ENCODE measurements around the gene TFPI. TPM values are rescaled to one million over a fixed set of nuclear protein-coding genes. Genes with fewer than 3 reads are reported as not detected.

TFPI gene
- polyA plus RNA-seq, 3 donors, result 39.9 to 43.3 (median 41.3) TPM

DNA sequence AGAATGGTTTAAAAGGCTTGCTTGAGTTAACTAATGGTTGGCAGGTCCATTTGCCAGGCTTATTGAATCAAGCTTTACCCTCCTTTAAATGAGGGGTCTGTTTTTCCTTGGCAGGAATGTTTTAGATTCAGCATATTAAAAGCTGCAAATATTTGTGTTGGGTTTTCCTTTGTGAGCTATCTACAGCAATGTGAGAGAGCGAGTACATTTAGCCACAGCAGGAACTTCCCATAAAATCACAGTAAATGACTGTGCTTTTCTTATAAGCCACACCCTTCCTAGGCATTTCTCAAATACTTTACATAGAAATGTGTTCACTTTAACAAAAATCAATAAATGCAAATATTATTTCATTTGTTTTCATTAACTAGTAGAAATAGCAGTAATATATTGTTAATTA, 130.1 kb downstream of the TFPI start:
- DNase-seq (ENCODE audit: low read depth in 3 of 3, low spot score in 2 of 3), result no peak

DNA sequence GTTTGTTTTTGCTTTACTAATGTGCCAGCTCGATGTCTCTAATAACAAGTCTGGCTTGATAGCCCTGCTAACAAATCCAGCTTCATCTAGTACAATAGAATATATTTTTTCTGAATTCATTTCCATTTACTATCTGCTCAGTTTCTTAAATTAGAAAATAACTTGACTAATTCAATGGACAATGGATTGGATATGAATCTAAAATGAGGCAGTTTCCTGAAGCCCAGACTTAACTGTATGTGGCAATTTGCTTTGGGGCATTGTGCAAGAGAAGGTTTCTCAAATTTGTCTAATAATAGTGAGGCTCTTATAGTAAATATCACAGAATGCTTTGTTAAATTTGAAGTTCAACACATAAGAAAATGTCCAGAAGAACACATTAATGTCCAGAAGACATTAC, 132.0 kb downstream of the TFPI start:
- no peak for DNase-seq (ENCODE audit: low read depth in 3 of 3, low spot score in 2 of 3)

- DNase-seq (ENCODE audit: low read depth in 3 of 3, low spot score in 2 of 3), result no peak
Observed at GRCh38 chr2:187421519-187421918, 132.7 kb downstream of the TFPI start.

GRCh38 chr2:187419808-187420207, 134.4 kb downstream of the TFPI start:
- peak in 1 of 3 donors; percentile 27 for DNase-seq (ENCODE audit: low read depth in 3 of 3, low spot score in 2 of 3)

DNA sequence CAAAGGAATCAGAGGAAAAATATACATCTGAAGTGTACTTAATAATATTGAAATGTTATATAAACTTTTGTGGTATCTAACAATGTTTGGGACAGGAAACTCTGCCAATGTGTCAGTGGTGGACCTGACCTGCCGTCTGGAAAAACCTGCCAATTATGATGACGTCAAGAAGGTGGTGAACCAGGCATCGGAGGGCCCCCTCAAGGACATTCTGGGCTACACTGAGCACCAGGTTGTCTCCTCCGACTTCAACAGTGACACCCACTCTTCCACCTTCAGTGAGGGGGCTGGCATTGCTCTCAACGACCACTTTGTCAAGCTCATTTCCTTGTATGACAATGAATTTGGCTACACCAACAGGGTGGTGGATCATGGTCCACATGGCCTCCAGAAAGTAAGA, 138.8 kb downstream of the TFPI start:
- DNase-seq (ENCODE audit: low read depth in 3 of 3, low spot score in 2 of 3), result no peak

Other genes starting within 250 kb of the TFPI start
- gene CALCRL, start 106.2 kb downstream of the TFPI start, polyA plus RNA-seq (ENCODE audit: insufficient read length in 3 of 3), result 10 to 100 TPM; 47.0 to 59.1 (median 53.4) TPM

Measured in right renal cortex interstitium (tissue), 3 donors.